ENCODE results near the gene ECSIT. TPM values are rescaled to one million over a fixed set of nuclear protein-coding genes. Genes with fewer than 3 reads are reported as not detected.
"Not testable (repeated sequence)": the region's sequence is repeated elsewhere in the genome, so short reads cannot be mapped to it uniquely, and the experiment has no call there.

Gene ECSIT
- total RNA-seq, 1 experiment from 2014 or later = 72.4 TPM

GRCh38 chr19:11481534-11482383 lies 47.2 kb downstream of the ECSIT start:
- Histone ChIP-seq H3K36me3 (replicated peaks; ENCODE audit: control insufficient read depth, insufficient read depth, low read length) (no peaks in the 10 kb centered on the region), H3K27me3 (ENCODE audit: control insufficient read depth, insufficient read depth, low read length) (peaks cover 37% of the 10 kb centered on the region), H3K4me3 (ENCODE audit: insufficient read depth, low read depth, low read length) (peak overlapping the region; percentile 39)
- peak; percentile 95 for DNase-seq

- H3K27me3 ChIP-seq (ENCODE audit: control insufficient read depth, insufficient read depth, low read length) = peaks cover 37% of the 10 kb centered on the region
- H3K4me3 ChIP-seq (ENCODE audit: insufficient read depth, low read depth, low read length) = peak within 1 kb of the TSS; percentile 23; the same call in 1 of the 2 replicates
- peak; percentile 95 for DNase-seq
- H3K36me3 ChIP-seq (replicated peaks; ENCODE audit: control insufficient read depth, insufficient read depth, low read length) = no peaks in the 10 kb centered on the region
Observed at GRCh38 chr19:11480715-11481533, 48.0 kb downstream of the ECSIT start, which contains the start of gene ELAVL3. Gene ELAVL3 (minus strand): TSS chr19:11481046. CDS start chr19:11480608, 438 bp downstream.

- no peaks in the 10 kb centered on the region for H3K36me3 ChIP-seq (replicated peaks; ENCODE audit: control insufficient read depth, insufficient read depth, low read length)
- H3K27me3 ChIP-seq (ENCODE audit: control insufficient read depth, insufficient read depth, low read length) = peaks cover 37% of the 10 kb centered on the region
- peak; percentile 77 for DNase-seq
Observed at GRCh38 chr19:11479898-11480714, 48.8 kb downstream of the ECSIT start.

GRCh38 chr19:11479090-11479897 lies 49.6 kb downstream of the ECSIT start:
- peaks cover 37% of the 10 kb centered on the region for H3K27me3 ChIP-seq (ENCODE audit: control insufficient read depth, insufficient read depth, low read length)
- H3K4me3 ChIP-seq (ENCODE audit: insufficient read depth, low read depth, low read length) = peak overlapping the region; percentile 29
- no peaks in the 10 kb centered on the region for H3K36me3 ChIP-seq (replicated peaks; ENCODE audit: control insufficient read depth, insufficient read depth, low read length)
- DNase-seq = peak; percentile 100

More at GRCh38 chr19:11479898-11480714, 48.8 kb downstream of the ECSIT start:
- H3K4me3 ChIP-seq (ENCODE audit: insufficient read depth, low read depth, low read length) = peak overlapping the region; percentile 23; the same call in 1 of the 2 replicates

- H3K36me3 ChIP-seq (replicated peaks; ENCODE audit: control insufficient read depth, insufficient read depth, low read length) = no peaks in the 10 kb centered on the region
- H3K27me3 ChIP-seq (ENCODE audit: control insufficient read depth, insufficient read depth, low read length) = peaks cover 37% of the 10 kb centered on the region
- H3K4me3 ChIP-seq (ENCODE audit: insufficient read depth, low read depth, low read length) = no peak overlapping the region
- peak; percentile 35 for DNase-seq
Observed at GRCh38 chr19:11478167-11479089, 50.5 kb downstream of the ECSIT start.

- H3K4me3 ChIP-seq (ENCODE audit: insufficient read depth, low read depth, low read length) = no peak overlapping the region
- DNase-seq = no peak
- peaks cover 21% of the 10 kb centered on the region for H3K27me3 ChIP-seq (ENCODE audit: control insufficient read depth, insufficient read depth, low read length)
- H3K36me3 ChIP-seq (replicated peaks; ENCODE audit: control insufficient read depth, insufficient read depth, low read length) = no peaks in the 10 kb centered on the region
Observed at GRCh38 chr19:11475861-11476260, 53.1 kb downstream of the ECSIT start.

- peaks cover 16% of the 10 kb centered on the region for H3K27me3 ChIP-seq (ENCODE audit: control insufficient read depth, insufficient read depth, low read length)
- not testable (repeated sequence) for H3K36me3 ChIP-seq (replicated peaks; ENCODE audit: control insufficient read depth, insufficient read depth, low read length); DNase-seq; H3K4me3 ChIP-seq (ENCODE audit: insufficient read depth, low read depth, low read length)
Observed at GRCh38 chr19:11475343-11475742, 53.6 kb downstream of the ECSIT start.

GRCh38 chr19:11473725-11474124 lies 55.2 kb downstream of the ECSIT start:
- peaks cover 4% of the 10 kb centered on the region; the same call in 1 of the 2 replicates for H3K27me3 ChIP-seq (ENCODE audit: control insufficient read depth, insufficient read depth, low read length)
- no peak overlapping the region for H3K4me3 ChIP-seq (ENCODE audit: insufficient read depth, low read depth, low read length)
- DNase-seq = no peak
- H3K36me3 ChIP-seq (replicated peaks; ENCODE audit: control insufficient read depth, insufficient read depth, low read length) = no peaks in the 10 kb centered on the region

GRCh38 chr19:11468266-11468845 lies 60.6 kb downstream of the ECSIT start:
- H3K36me3 ChIP-seq (replicated peaks; ENCODE audit: control insufficient read depth, insufficient read depth, low read length); DNase-seq; H3K4me3 ChIP-seq (ENCODE audit: insufficient read depth, low read depth, low read length); H3K27me3 ChIP-seq (ENCODE audit: control insufficient read depth, insufficient read depth, low read length): not testable (repeated sequence)

GRCh38 chr19:11465600-11465999 lies 63.3 kb downstream of the ECSIT start:
- Histone ChIP-seq H3K27me3 (ENCODE audit: control insufficient read depth, insufficient read depth, low read length) (no peaks in the 10 kb centered on the region), H3K36me3 (replicated peaks; ENCODE audit: control insufficient read depth, insufficient read depth, low read length) (no peaks in the 10 kb centered on the region), H3K4me3 (ENCODE audit: insufficient read depth, low read depth, low read length) (no peak overlapping the region)
- peak; percentile 82 for DNase-seq

GRCh38 chr19:11464333-11465265 lies 64.3 kb downstream of the ECSIT start:
- H3K36me3 ChIP-seq (replicated peaks; ENCODE audit: control insufficient read depth, insufficient read depth, low read length) = no peaks in the 10 kb centered on the region
- H3K27me3 ChIP-seq (ENCODE audit: control insufficient read depth, insufficient read depth, low read length) = no peaks in the 10 kb centered on the region
- no peak overlapping the region for H3K4me3 ChIP-seq (ENCODE audit: insufficient read depth, low read depth, low read length)
- DNase-seq = no peak

Data from H7 (cell line).